B cell (primary cell): ENCODE results near the gene MAP10. TPM values are rescaled to one million over a fixed set of nuclear protein-coding genes. Genes with fewer than 3 reads are reported as not detected.

ENCODE experiments used
- ATAC-seq: fragments of 200-7000 bp; cut with Tn5 transposase; one replicate; pipeline ENCODE4 v1.10.0; 2021; ENCODE audit warnings: low read depth, mild to moderate bottlenecking, moderate number of reproducible peaks, moderate library complexity
- CTCF ChIA-PET: fragments of 350-600 bp; sonication (Branson Sonifier 250); formaldehyde crosslinking; loops from one replicate; lab custom pipeline; 2021; ENCODE audit warnings: antibody characterized with exemption, inconsistent platforms; lab: Charles Lee
- POLR2A ChIA-PET: fragments of 350-600 bp; sonication (Branson Sonifier 250); formaldehyde crosslinking; loops from one replicate; lab custom pipeline; 2021; ENCODE audit warnings: antibody characterized with exemption; lab: Charles Lee
- DNase-seq: peaks from one replicate; pipeline ENCODE4 v3.0.0; 2013
- H2AFZ ChIP-seq: 2 replicates; pipeline ENCODE4 v1.6.1; 2012; ENCODE audit warnings: mild to moderate bottlenecking, low read depth, low read length; ENCODE audit not compliant: insufficient read depth, poor library complexity, severe bottlenecking
- H3K27ac ChIP-seq, 2 donors: 1 replicate in 1 of 2; 2 replicates in 1 of 2; pipeline ENCODE4 v1.5.1; 2012 to 2013; ENCODE audit warnings: low read length in 2 of 2, mild to moderate bottlenecking in 2 of 2, moderate library complexity in 1 of 2
- H3K27me3 ChIP-seq, 4 experiments: fragments of 200-600 bp in 1 of 4; sonication (generic) in 1 of 4; replicated peaks in 1 of 4; 1 replicate in 2 of 4; 2 replicates in 2 of 4; pipeline versions ENCODE4 v1.6.1 to v1.7.0; 2013 to 2016; ENCODE audit warnings: low read length in 3 of 4, mild to moderate bottlenecking in 2 of 4, mixed read lengths in 1 of 4, moderate library complexity in 1 of 4; ENCODE audit not compliant: insufficient read depth in 4 of 4, control insufficient read depth in 3 of 4; ENCODE audit errors: control extremely low read depth in 1 of 4
- H3K36me3 ChIP-seq, 2 experiments: replicated peaks in 1 of 2; 1 replicate in 1 of 2; 2 replicates in 1 of 2; pipeline versions ENCODE4 v1.6.1 to v1.7.1; 2013; ENCODE audit warnings: low read length in 1 of 2; ENCODE audit not compliant: insufficient read depth in 2 of 2, control insufficient read depth in 1 of 2; ENCODE audit errors: control extremely low read depth in 1 of 2, extremely low read depth in 1 of 2
- H3K4me1 ChIP-seq, 2 donors: fragments of 200-600 bp in 1 of 2; sonication (generic) in 1 of 2; 1 replicate in 1 of 2; 2 replicates in 1 of 2; pipeline versions ENCODE4 v1.5.1 to v1.6.1; 2013 to 2017; ENCODE audit warnings: low read length in 2 of 2; ENCODE audit not compliant: control insufficient read depth in 2 of 2, insufficient read depth in 2 of 2
- H3K4me2 ChIP-seq: replicated peaks from 2 replicates; pipeline ENCODE3; 2012; ENCODE audit warnings: mild to moderate bottlenecking, low read depth, low read length; ENCODE audit not compliant: poor library complexity, severe bottlenecking
- H3K4me3 ChIP-seq, 5 experiments: fragments of 200-600 bp in 1 of 5; sonication (generic) in 1 of 5; 1 replicate in 3 of 5; 2 replicates in 2 of 5; pipeline versions ENCODE4 v1.5.1 to v1.7.0; 2011 to 2016; ENCODE audit warnings: low read length in 4 of 5, mild to moderate bottlenecking in 4 of 5, low read depth in 2 of 5, control low read depth in 1 of 5, moderate library complexity in 1 of 5; ENCODE audit not compliant: insufficient read depth in 1 of 5; ENCODE audit errors: control extremely low read depth in 1 of 5, extremely low read depth in 1 of 5
- H3K79me2 ChIP-seq: fragments of 200-600 bp; sonication (generic); one replicate; pipeline ENCODE4 v1.6.0; 2016; ENCODE audit warnings: low read length; ENCODE audit not compliant: control insufficient read depth, insufficient read depth
- H3K9ac ChIP-seq: fragments of 200-600 bp; sonication (generic); 2 replicates; pipeline ENCODE4 v1.6.1; 2017; ENCODE audit warnings: mild to moderate bottlenecking, low read length, moderate library complexity
- H3K9me3 ChIP-seq, 3 donors: one replicate each; pipeline versions ENCODE4 v1.6.1 to v1.7.1; 2013; ENCODE audit warnings: low read length in 2 of 3; ENCODE audit not compliant: control insufficient read depth in 2 of 3, insufficient read depth in 1 of 3; ENCODE audit errors: control extremely low read depth in 1 of 3
- H4K20me1 ChIP-seq: 2 replicates; pipeline ENCODE4 v1.6.0; 2012; ENCODE audit warnings: mild to moderate bottlenecking, low read length; ENCODE audit not compliant: insufficient read depth, control insufficient read depth, poor library complexity, severe bottlenecking
- H3K27ac Mint-ChIP-seq: one replicate; pipeline ENCODE4 v1.8.0; 2021; ENCODE audit warnings: mixed read lengths
- H3K27me3 Mint-ChIP-seq: one replicate; pipeline ENCODE4 v1.8.0; 2021; ENCODE audit warnings: mixed read lengths
- H3K4me1 Mint-ChIP-seq: one replicate; pipeline ENCODE4 v1.8.0; 2021; ENCODE audit warnings: mixed read lengths
- H3K4me3 Mint-ChIP-seq: one replicate; pipeline ENCODE4 v1.8.0; 2021; ENCODE audit warnings: mixed read lengths
- H3K9me3 Mint-ChIP-seq: one replicate; pipeline ENCODE4 v1.8.0; 2022; ENCODE audit warnings: mixed read lengths; ENCODE audit not compliant: insufficient read depth
- EZH2 ChIP-seq: IDR thresholded peaks from 2 replicates; pipeline ENCODE4 v1.6.1; 2012; ENCODE audit warnings: borderline replicate concordance, low read depth, mild to moderate bottlenecking, moderate library complexity, low read length; ENCODE audit not compliant: insufficient read depth, poor library complexity, severe bottlenecking
- WGBS: methylation state at CpG from one replicate; pipeline ENCODE4 v1.1.5; 2013; ENCODE audit warnings: missing lambda C conversion rate; ENCODE audit not compliant: insufficient coverage; 5-methylcytosine and 5-hydroxymethylcytosine counted together
- intact Hi-C: fragments of 100-400 bp; cut with micrococcal nuclease; formaldehyde crosslinking; loops from one replicate; pipeline ENCODE4 v1.10.0; 2022
- polyA plus RNA-seq: library from polyadenylated mRNA; depleted of rRNA; stranded (reverse); fragments of >200 nt; gene quantifications from 2 replicates; pipeline ENCODE4 v1.2.3, GENCODE V29; 2012
- total RNA-seq, 2 donors: library from RNA; stranded (reverse); fragments of 120-200 nt in 1 of 2; gene quantifications; 1 replicate in 1 of 2; 2 replicates in 1 of 2; pipeline versions ENCODE4 v1.2.3 to v1.2.4, GENCODE V29; 2013 to 2022
- TF ChIP-seq, protein P1 (sequence below): fragments of 200-600 bp; IDR thresholded peaks from one replicate; pipeline ENCODE4 v1.8.0; 2022; ENCODE audit warnings: antibody characterized with exemption, mild to moderate bottlenecking

Gene MAP10
- total and polyA plus RNA-seq, 2 donors (not counting 1 experiment from before 2014, with no cell fraction given) = 0.60 to 1.9 TPM

DNA sequence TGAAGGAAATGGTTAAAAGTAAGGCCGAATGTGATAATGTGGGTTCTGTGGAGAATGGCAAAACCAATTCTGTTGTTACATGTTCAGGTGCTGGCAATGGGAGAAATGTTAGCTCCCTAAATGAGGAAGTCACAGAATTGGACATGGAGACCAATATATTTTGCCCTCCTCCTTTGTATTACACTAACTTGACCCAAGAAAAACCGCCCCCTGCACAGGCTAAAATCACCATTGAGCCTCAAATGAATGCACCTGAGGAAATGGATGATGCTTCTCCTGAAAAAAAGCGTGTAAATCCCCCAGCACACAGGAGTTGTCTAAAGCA, 932 bp downstream of the MAP10 start:
- DNase-seq = no peak

DNA sequence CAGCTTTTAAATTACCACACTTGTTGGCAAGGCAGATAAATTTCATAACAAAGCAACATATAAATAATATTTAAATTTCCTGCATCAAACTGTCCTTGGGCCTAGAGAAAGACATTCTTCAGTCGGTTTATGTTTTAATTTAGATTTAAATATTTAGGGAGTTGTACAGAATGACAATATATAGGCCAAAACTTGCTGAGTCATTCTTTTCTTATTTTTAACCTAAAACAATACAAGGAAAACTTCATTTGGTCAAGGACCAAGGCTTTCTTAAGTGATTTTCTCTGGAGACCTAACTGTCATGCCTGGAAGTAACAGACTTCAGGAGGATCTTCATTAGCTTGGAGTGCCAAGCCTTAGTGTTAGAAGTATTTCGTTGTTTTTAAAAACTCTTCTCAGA, 5.6 kb downstream of the MAP10 start:
- no peaks in the 10 kb centered on the region for H3K36me3 ChIP-seq
- no peaks in the 10 kb centered on the region for H3K79me2 ChIP-seq
- H3K4me1 Mint-ChIP-seq = peaks cover 14% of the 10 kb centered on the region
- TF ChIP-seq, protein P1, sequence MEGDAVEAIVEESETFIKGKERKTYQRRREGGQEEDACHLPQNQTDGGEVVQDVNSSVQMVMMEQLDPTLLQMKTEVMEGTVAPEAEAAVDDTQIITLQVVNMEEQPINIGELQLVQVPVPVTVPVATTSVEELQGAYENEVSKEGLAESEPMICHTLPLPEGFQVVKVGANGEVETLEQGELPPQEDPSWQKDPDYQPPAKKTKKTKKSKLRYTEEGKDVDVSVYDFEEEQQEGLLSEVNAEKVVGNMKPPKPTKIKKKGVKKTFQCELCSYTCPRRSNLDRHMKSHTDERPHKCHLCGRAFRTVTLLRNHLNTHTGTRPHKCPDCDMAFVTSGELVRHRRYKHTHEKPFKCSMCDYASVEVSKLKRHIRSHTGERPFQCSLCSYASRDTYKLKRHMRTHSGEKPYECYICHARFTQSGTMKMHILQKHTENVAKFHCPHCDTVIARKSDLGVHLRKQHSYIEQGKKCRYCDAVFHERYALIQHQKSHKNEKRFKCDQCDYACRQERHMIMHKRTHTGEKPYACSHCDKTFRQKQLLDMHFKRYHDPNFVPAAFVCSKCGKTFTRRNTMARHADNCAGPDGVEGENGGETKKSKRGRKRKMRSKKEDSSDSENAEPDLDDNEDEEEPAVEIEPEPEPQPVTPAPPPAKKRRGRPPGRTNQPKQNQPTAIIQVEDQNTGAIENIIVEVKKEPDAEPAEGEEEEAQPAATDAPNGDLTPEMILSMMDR = no peak
- TF ChIP-seq EZH2 = no peak
- H3K27ac ChIP-seq = no peak overlapping the region
- no peak overlapping the region for H3K4me3 ChIP-seq
- no peaks in the 10 kb centered on the region for H3K27me3 ChIP-seq
- no peaks in the 10 kb centered on the region for H4K20me1 ChIP-seq
- DNase-seq (no peak), ATAC-seq (no peak)
- peaks cover 2 to 4% of the 10 kb centered on the region in 2 donors for H3K4me1 ChIP-seq
- ChIA-PET CTCF (no interaction called here), POLR2A (no interaction called here)
- no peaks in the 10 kb centered on the region for H3K27me3 Mint-ChIP-seq
- H3K9me3 ChIP-seq = peaks cover 1 to 4% (median 3%) of the 10 kb centered on the region in 3 donors
- no CpG with 5 or more reads among the region's 2 CpGs for WGBS
- no peak overlapping the region for H3K4me2 ChIP-seq
- H3K9me3 Mint-ChIP-seq = peaks cover 4% of the 10 kb centered on the region
- H3K27ac Mint-ChIP-seq = no peak overlapping the region
- intact Hi-C loops = no loop called here
- no peak overlapping the region for H2AFZ ChIP-seq
- H3K4me3 Mint-ChIP-seq = no peak overlapping the region
- H3K9ac ChIP-seq = no peak overlapping the region

More for the DNA sequence above, 932 bp downstream of the MAP10 start:
- Histone ChIP-seq H4K20me1 (no peaks in the 10 kb centered on the region), H3K9ac (peak overlapping the region; percentile 80), H3K4me2 (peak overlapping the region; percentile 80), H3K27me3 (peaks cover 0 to 4% (median 2%) of the 10 kb centered on the region in 4 experiments), H3K4me1 (peaks cover 9 to 15% of the 10 kb centered on the region in 2 donors), H3K36me3 (no peaks in the 10 kb centered on the region), H2AFZ (peak overlapping the region; percentile 82), H3K79me2 (no peaks in the 10 kb centered on the region), H3K9me3 (peaks cover under 1 to 12% (median 1%) of the 10 kb centered on the region in 3 donors), H3K4me3 (peak overlapping the region; percentile 73 to 85 (median 78)), H3K27ac (no peak overlapping the region)
- WGBS = 67% methylated on average over 3 of the region's 3 CpGs
- ATAC-seq = no peak
- Mint-ChIP-seq H3K9me3 (peaks cover 4% of the 10 kb centered on the region), H3K27me3 (peaks cover 4% of the 10 kb centered on the region), H3K4me3 (peak overlapping the region; percentile 85), H3K27ac (peak overlapping the region; percentile 72), H3K4me1 (peaks cover 19% of the 10 kb centered on the region)
- intact Hi-C loops = loop anchor here (5.0 kb wide), 1 partner anchor 146 kb away; the partner anchor contains the start of gene NTPCR
- TF ChIP-seq EZH2 = no peak
- TF ChIP-seq, protein P1 = no peak
- POLR2A ChIA-PET = interaction anchor here (0.5 kb wide), 1 partner anchor 1568 kb away, joined by 4 read pairs; no protein-coding TSS in a partner anchor
- CTCF ChIA-PET = no interaction called here
